ENCODE measurements around the gene PLK5. TPM values are rescaled to one million over a fixed set of nuclear protein-coding genes. Genes with fewer than 3 reads are reported as not detected.

The PLK5 gene
- total RNA-seq, 1 experiment from 2014 or later, result 1.4 TPM

DNA sequence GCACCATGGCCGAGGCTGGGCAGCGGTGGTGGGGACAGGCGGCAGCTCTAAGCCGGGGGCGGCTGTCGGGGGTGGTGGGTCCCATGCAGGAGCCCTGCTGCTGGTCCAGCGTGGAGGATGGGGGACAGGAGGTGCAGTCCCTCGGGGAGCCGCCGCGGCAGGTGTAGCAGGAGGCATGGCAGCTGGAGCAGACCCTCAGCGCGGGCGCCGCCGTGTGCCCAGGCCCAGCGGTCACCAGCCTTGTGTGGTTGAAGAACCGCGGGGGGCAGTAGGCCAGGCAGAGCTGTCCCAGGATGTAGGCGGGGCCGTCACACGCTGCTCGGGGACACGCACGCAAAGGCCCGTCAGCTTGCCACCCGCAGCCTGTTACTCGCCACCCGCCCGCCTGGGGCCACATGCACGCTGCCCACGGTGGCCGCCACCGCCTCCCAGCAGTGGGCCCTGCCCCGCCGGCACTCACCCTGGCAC lies 42.0 kb upstream of the PLK5 start:
- Mint-ChIP-seq H3K27ac (no peak overlapping the region), H3K4me3 (no peak overlapping the region), H3K9me3 (no peaks in the 10 kb centered on the region), H3K36me3 (peaks cover 4% of the 10 kb centered on the region), H3K4me1 (peaks cover 7% of the 10 kb centered on the region; the same call in 1 of the 2 replicates), H3K27me3 (ENCODE audit: low read depth) (no peaks in the 10 kb centered on the region; the same call in 1 of the 2 replicates)
- ChIA-PET CTCF (no interaction called here), POLR2A (no interaction called here)
- TF ChIP-seq NR2C2 (CRISPR knock-in tag; IDR thresholded peaks at IDR 0.05), result no peak
- TF ChIP-seq ZBTB21 (CRISPR knock-in tag; IDR thresholded peaks at IDR 0.05; ENCODE audit: borderline replicate concordance), result no peak
- no peak for TF ChIP-seq ZNF425 (CRISPR knock-in tag; conservative IDR thresholded peaks at IDR 0.05)
- TF ChIP-seq, protein P1, sequence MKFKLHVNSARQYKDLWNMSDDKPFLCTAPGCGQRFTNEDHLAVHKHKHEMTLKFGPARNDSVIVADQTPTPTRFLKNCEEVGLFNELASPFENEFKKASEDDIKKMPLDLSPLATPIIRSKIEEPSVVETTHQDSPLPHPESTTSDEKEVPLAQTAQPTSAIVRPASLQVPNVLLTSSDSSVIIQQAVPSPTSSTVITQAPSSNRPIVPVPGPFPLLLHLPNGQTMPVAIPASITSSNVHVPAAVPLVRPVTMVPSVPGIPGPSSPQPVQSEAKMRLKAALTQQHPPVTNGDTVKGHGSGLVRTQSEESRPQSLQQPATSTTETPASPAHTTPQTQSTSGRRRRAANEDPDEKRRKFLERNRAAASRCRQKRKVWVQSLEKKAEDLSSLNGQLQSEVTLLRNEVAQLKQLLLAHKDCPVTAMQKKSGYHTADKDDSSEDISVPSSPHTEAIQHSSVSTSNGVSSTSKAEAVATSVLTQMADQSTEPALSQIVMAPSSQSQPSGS (CRISPR knock-in tag; IDR thresholded peaks at IDR 0.05; ENCODE audit: borderline replicate concordance, low read depth), result no peak
- no peak for TF ChIP-seq EMX1 (CRISPR knock-in tag; IDR thresholded peaks at IDR 0.05)
- TF ChIP-seq, protein P2, sequence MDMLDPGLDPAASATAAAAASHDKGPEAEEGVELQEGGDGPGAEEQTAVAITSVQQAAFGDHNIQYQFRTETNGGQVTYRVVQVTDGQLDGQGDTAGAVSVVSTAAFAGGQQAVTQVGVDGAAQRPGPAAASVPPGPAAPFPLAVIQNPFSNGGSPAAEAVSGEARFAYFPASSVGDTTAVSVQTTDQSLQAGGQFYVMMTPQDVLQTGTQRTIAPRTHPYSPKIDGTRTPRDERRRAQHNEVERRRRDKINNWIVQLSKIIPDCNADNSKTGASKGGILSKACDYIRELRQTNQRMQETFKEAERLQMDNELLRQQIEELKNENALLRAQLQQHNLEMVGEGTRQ (CRISPR knock-in tag; IDR thresholded peaks at IDR 0.05), result no peak
- no peak for TF ChIP-seq ELF4 (CRISPR knock-in tag; IDR thresholded peaks at IDR 0.05; ENCODE audit: low read depth)
- no peak for TF ChIP-seq MYBL2 (CRISPR knock-in tag; IDR thresholded peaks at IDR 0.05)
- TF ChIP-seq ZNF232 (CRISPR knock-in tag; IDR thresholded peaks at IDR 0.05), result no peak
- no peak for TF ChIP-seq FOXP4 (CRISPR knock-in tag; IDR thresholded peaks at IDR 0.05)
- no peak for TF ChIP-seq TP53 (CRISPR knock-in tag; IDR thresholded peaks at IDR 0.05)
- no peak for TF ChIP-seq FOXJ3 (CRISPR knock-in tag; IDR thresholded peaks at IDR 0.05; ENCODE audit: borderline replicate concordance)
- no peak for TF ChIP-seq MXD4 (CRISPR knock-in tag; IDR thresholded peaks at IDR 0.05; ENCODE audit: borderline replicate concordance)
- TF ChIP-seq NFYB (CRISPR knock-in tag; conservative IDR thresholded peaks at IDR 0.05; ENCODE audit: low read depth), result no peak
- TF ChIP-seq, protein P3, sequence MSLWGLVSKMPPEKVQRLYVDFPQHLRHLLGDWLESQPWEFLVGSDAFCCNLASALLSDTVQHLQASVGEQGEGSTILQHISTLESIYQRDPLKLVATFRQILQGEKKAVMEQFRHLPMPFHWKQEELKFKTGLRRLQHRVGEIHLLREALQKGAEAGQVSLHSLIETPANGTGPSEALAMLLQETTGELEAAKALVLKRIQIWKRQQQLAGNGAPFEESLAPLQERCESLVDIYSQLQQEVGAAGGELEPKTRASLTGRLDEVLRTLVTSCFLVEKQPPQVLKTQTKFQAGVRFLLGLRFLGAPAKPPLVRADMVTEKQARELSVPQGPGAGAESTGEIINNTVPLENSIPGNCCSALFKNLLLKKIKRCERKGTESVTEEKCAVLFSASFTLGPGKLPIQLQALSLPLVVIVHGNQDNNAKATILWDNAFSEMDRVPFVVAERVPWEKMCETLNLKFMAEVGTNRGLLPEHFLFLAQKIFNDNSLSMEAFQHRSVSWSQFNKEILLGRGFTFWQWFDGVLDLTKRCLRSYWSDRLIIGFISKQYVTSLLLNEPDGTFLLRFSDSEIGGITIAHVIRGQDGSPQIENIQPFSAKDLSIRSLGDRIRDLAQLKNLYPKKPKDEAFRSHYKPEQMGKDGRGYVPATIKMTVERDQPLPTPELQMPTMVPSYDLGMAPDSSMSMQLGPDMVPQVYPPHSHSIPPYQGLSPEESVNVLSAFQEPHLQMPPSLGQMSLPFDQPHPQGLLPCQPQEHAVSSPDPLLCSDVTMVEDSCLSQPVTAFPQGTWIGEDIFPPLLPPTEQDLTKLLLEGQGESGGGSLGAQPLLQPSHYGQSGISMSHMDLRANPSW (CRISPR knock-in tag; conservative IDR thresholded peaks at IDR 0.05; ENCODE audit: low read depth), result no peak
- TF ChIP-seq, protein P4, sequence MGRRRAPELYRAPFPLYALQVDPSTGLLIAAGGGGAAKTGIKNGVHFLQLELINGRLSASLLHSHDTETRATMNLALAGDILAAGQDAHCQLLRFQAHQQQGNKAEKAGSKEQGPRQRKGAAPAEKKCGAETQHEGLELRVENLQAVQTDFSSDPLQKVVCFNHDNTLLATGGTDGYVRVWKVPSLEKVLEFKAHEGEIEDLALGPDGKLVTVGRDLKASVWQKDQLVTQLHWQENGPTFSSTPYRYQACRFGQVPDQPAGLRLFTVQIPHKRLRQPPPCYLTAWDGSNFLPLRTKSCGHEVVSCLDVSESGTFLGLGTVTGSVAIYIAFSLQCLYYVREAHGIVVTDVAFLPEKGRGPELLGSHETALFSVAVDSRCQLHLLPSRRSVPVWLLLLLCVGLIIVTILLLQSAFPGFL (CRISPR knock-in tag; IDR thresholded peaks at IDR 0.05; ENCODE audit: borderline replicate concordance), result no peak
- TF ChIP-seq, protein P5, sequence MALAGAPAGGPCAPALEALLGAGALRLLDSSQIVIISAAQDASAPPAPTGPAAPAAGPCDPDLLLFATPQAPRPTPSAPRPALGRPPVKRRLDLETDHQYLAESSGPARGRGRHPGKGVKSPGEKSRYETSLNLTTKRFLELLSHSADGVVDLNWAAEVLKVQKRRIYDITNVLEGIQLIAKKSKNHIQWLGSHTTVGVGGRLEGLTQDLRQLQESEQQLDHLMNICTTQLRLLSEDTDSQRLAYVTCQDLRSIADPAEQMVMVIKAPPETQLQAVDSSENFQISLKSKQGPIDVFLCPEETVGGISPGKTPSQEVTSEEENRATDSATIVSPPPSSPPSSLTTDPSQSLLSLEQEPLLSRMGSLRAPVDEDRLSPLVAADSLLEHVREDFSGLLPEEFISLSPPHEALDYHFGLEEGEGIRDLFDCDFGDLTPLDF (CRISPR knock-in tag; IDR thresholded peaks at IDR 0.05), result no peak
- TF ChIP-seq RORB (CRISPR knock-in tag; IDR thresholded peaks at IDR 0.05), result no peak
- no peak for TF ChIP-seq ZNF396 (CRISPR knock-in tag; IDR thresholded peaks at IDR 0.05; ENCODE audit: borderline replicate concordance)
- DNase-seq (ENCODE audit: low spot score), result no peak
- ATAC-seq, result no peak
